ENCODE data around the gene TAGLN3.

The TAGLN3 gene

GRCh38 chr3:112046599-112046998 lies 47.9 kb downstream of the TAGLN3 start:
- Histone ChIP-seq H3K27ac (ENCODE audit: extremely low read depth, low read depth, low read length) (no peak overlapping the region), H3K4me3 (ENCODE audit: low read depth, low read length) (no peak overlapping the region), H3K9me3 (ENCODE audit: control insufficient read depth, insufficient read depth, low read depth, low read length) (no peaks in the 10 kb centered on the region), H3K4me1 (ENCODE audit: control insufficient read depth, insufficient read depth, low read length) (no peaks in the 10 kb centered on the region), H3K36me3 (ENCODE audit: control insufficient read depth in 2 of 2, insufficient read depth in 1 of 2, low read length in 2 of 2) (no peaks in the 10 kb centered on the region)
- CTCF ChIA-PET = interaction anchor here (0.6 to 1.6 kb wide), 2 partner anchors 152 to 234 kb away, joined by 4 to 5 read pairs; no protein-coding TSS in a partner anchor
- POLR2A ChIA-PET = no interaction called here
- TF ChIP-seq ZNF324 (tag by site-specific recombination; IDR thresholded peaks at IDR 0.05) = no peak
- no peak for TF ChIP-seq HOXC10 (CRISPR knock-in tag; IDR thresholded peaks at IDR 0.05)
- TF ChIP-seq ZNF530 (tag by site-specific recombination; IDR thresholded peaks at IDR 0.05; ENCODE audit: low read depth) = no peak
- TF ChIP-seq PRDM1 (tag by site-specific recombination; IDR thresholded peaks at IDR 0.05) = no peak
- no peak for TF ChIP-seq ZNF366 (tag by site-specific recombination; conservative IDR thresholded peaks at IDR 0.05)
- no peak for TF ChIP-seq ZNF148 (tag by site-specific recombination; IDR thresholded peaks at IDR 0.05; ENCODE audit: borderline replicate concordance)

DNA sequence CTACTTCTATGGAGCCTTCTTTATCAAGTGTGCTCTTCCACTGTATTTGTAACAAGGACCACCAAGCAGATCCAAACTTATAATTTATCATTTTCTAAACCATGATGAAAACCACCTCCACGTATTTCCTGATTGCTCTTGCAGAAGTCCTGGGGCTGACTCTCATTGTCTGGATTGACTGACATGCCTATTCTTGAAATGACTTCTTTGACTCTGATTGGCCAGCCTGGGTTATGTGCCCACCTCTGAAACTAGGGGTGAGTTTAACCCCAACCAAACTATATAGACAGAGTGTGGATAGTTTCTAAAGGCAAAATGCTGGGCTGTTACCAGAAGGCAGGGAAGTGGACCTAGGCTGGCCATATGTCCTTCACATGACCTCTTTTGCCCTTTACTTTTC lies 48.5 kb downstream of the TAGLN3 start:
- TF ChIP-seq SALL2 (tag by site-specific recombination; IDR thresholded peaks at IDR 0.05; ENCODE audit: borderline replicate concordance) = no peak
- TF ChIP-seq ZNF777 (tag by site-specific recombination; IDR thresholded peaks at IDR 0.05; ENCODE audit: borderline replicate concordance) = no peak
- TF ChIP-seq ZNF658 (tag by site-specific recombination; IDR thresholded peaks at IDR 0.05) = no peak
- no peak for TF ChIP-seq ZNF830 (tag by site-specific recombination; IDR thresholded peaks at IDR 0.05; ENCODE audit: low read depth)
- TF ChIP-seq ZNF280C (tag by site-specific recombination; IDR thresholded peaks at IDR 0.05) = no peak
- TF ChIP-seq SETDB1 (IDR thresholded peaks at IDR 0.05; ENCODE audit: insufficient read length, low read length) = no peak
- TF ChIP-seq, protein P1, sequence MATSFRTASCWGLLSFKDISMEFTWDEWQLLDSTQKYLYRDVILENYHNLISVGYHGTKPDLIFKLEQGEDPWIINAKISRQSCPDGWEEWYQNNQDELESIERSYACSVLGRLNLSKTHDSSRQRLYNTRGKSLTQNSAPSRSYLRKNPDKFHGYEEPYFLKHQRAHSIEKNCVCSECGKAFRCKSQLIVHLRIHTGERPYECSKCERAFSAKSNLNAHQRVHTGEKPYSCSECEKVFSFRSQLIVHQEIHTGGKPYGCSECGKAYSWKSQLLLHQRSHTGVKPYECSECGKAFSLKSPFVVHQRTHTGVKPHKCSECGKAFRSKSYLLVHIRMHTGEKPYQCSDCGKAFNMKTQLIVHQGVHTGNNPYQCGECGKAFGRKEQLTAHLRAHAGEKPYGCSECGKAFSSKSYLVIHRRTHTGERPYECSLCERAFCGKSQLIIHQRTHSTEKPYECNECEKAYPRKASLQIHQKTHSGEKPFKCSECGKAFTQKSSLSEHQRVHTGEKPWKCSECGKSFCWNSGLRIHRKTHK (tag by site-specific recombination; IDR thresholded peaks at IDR 0.05) = no peak
- TF ChIP-seq, protein P2, sequence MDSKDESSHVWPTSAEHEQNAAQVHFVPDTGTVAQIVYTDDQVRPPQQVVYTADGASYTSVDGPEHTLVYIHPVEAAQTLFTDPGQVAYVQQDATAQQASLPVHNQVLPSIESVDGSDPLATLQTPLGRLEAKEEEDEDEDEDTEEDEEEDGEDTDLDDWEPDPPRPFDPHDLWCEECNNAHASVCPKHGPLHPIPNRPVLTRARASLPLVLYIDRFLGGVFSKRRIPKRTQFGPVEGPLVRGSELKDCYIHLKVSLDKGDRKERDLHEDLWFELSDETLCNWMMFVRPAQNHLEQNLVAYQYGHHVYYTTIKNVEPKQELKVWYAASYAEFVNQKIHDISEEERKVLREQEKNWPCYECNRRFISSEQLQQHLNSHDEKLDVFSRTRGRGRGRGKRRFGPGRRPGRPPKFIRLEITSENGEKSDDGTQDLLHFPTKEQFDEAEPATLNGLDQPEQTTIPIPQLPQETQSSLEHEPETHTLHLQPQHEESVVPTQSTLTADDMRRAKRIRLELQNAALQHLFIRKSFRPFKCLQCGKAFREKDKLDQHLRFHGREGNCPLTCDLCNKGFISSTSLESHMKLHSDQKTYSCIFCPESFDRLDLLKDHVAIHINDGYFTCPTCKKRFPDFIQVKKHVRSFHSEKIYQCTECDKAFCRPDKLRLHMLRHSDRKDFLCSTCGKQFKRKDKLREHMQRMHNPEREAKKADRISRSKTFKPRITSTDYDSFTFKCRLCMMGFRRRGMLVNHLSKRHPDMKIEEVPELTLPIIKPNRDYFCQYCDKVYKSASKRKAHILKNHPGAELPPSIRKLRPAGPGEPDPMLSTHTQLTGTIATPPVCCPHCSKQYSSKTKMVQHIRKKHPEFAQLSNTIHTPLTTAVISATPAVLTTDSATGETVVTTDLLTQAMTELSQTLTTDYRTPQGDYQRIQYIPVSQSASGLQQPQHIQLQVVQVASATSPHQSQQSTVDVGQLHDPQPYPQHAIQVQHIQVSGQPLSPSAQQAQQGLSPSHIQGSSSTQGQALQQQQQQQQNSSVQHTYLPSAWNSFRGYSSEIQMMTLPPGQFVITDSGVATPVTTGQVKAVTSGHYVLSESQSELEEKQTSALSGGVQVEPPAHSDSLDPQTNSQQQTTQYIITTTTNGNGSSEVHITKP (tag by site-specific recombination; IDR thresholded peaks at IDR 0.05) = no peak
- Histone ChIP-seq H3K4me3 (ENCODE audit: low read depth, low read length) (no peak overlapping the region), H3K27ac (ENCODE audit: extremely low read depth, low read depth, low read length) (no peak overlapping the region), H3K36me3 (ENCODE audit: control insufficient read depth in 2 of 2, insufficient read depth in 1 of 2, low read length in 2 of 2) (no peaks in the 10 kb centered on the region), H3K9me3 (ENCODE audit: control insufficient read depth, insufficient read depth, low read depth, low read length) (no peaks in the 10 kb centered on the region), H3K4me1 (ENCODE audit: control insufficient read depth, insufficient read depth, low read length) (no peaks in the 10 kb centered on the region)
- ChIA-PET CTCF (interaction anchor here (0.6 to 1.6 kb wide), 2 partner anchors 153 to 234 kb away, joined by 4 to 5 read pairs; no protein-coding TSS in a partner anchor), POLR2A (no interaction called here)
